GM19035 (cell line): ENCODE results near the gene PIGR.

Experiments
- ATAC-seq: cut with Tn5 transposase; IDR thresholded peaks from one replicate; pipeline ENCODE4 v1.9.1; 2021; ENCODE audit not compliant: unreplicated experiment

PIGR gene

GRCh38 chr1:206892351-206892984 is 53.8 kb downstream of the PIGR start:
- ATAC-seq = no peak

- ATAC-seq = no peak
Measured at GRCh38 chr1:206891412-206891811, 54.9 kb downstream of the PIGR start.

- ATAC-seq = no peak
Measured at GRCh38 chr1:206890125-206891060, 55.9 kb downstream of the PIGR start.

GRCh38 chr1:206887701-206888100 is 58.6 kb downstream of the PIGR start:
- ATAC-seq = no peak

- ATAC-seq = no peak
Measured at GRCh38 chr1:206886831-206887230, 59.4 kb downstream of the PIGR start.

- no peak for ATAC-seq
Measured at GRCh38 chr1:206885341-206886060, 60.8 kb downstream of the PIGR start.

GRCh38 chr1:206883876-206884275 is 62.4 kb downstream of the PIGR start:
- no peak for ATAC-seq

- no peak for ATAC-seq
Measured at GRCh38 chr1:206883160-206883559, 63.1 kb downstream of the PIGR start.

GRCh38 chr1:206882555-206882954 is 63.7 kb downstream of the PIGR start:
- ATAC-seq = no peak

- ATAC-seq = no peak
Measured at GRCh38 chr1:206880314-206880713, 66.0 kb downstream of the PIGR start.
